HEK293T (cell line): ENCODE measurements around the gene HSPA12A.

ENCODE experiments used
- CTCF ChIA-PET: fragments of 350-600 bp; formaldehyde crosslinking; extraction: SDS; loops from one replicate; lab custom pipeline; 2021; ENCODE audit warnings: antibody characterized with exemption, inconsistent platforms; lab: Yijun Ruan, JAX
- POLR2A ChIA-PET: fragments of 350-600 bp; formaldehyde crosslinking; extraction: SDS; loops from one replicate; lab custom pipeline; 2020; ENCODE audit warnings: antibody characterized with exemption, inconsistent platforms; lab: Yijun Ruan, JAX
- DNase-seq: peaks from one replicate; pipeline ENCODE4 v3.0.0; 2012; ENCODE audit warnings: mixed read lengths; ENCODE audit errors: extremely low spot score
- ARNT ChIP-seq: fragments of 450-650 bp; IDR thresholded peaks from 2 replicates; pipeline ENCODE4 v1.6.1; 2017; ENCODE audit warnings: mild to moderate bottlenecking
- BHLHE40 ChIP-seq: fragments of 450-650 bp; IDR thresholded peaks from 2 replicates; pipeline ENCODE4 v1.6.1; 2016; ENCODE audit warnings: mild to moderate bottlenecking, moderate library complexity, borderline replicate concordance
- CTBP1 ChIP-seq: fragments of 450-650 bp; IDR thresholded peaks from 2 replicates; pipeline ENCODE4 v1.6.1; 2016; ENCODE audit warnings: borderline replicate concordance
- ELF4 ChIP-seq: fragments of 450-650 bp; IDR thresholded peaks from 2 replicates; pipeline ENCODE4 v1.6.1; 2017; ENCODE audit warnings: antibody characterized with exemption
- FOXA1 ChIP-seq: fragments of 450-650 bp; IDR thresholded peaks from 2 replicates; pipeline ENCODE4 v1.6.1; 2016; ENCODE audit warnings: mild to moderate bottlenecking
- FOXK2 ChIP-seq: fragments of 450-650 bp; IDR thresholded peaks from 2 replicates; pipeline ENCODE4 v1.6.1; 2016; ENCODE audit warnings: mild to moderate bottlenecking
- FOXM1 ChIP-seq: fragments of 450-650 bp; IDR thresholded peaks from 2 replicates; pipeline ENCODE4 v1.6.1; 2017; ENCODE audit warnings: mild to moderate bottlenecking, borderline replicate concordance
- HDGF ChIP-seq: fragments of 450-650 bp; IDR thresholded peaks from 2 replicates; pipeline ENCODE4 v1.6.1; 2017; ENCODE audit warnings: antibody characterized with exemption, borderline replicate concordance
- L3MBTL2 ChIP-seq: fragments of 450-650 bp; conservative IDR thresholded peaks from 2 replicates; pipeline ENCODE4 v1.6.1; 2016; ENCODE audit warnings: mild to moderate bottlenecking
- LEF1 ChIP-seq: fragments of 450-650 bp; IDR thresholded peaks from 2 replicates; pipeline ENCODE4 v1.6.1; 2017; ENCODE audit warnings: mild to moderate bottlenecking, borderline replicate concordance
- NFRKB ChIP-seq: fragments of 450-650 bp; IDR thresholded peaks from 2 replicates; pipeline ENCODE4 v1.6.1; 2016; ENCODE audit warnings: mild to moderate bottlenecking, moderate library complexity
- SP1 ChIP-seq: fragments of 450-650 bp; IDR thresholded peaks from 2 replicates; pipeline ENCODE4 v1.6.1; 2017
- SUZ12 ChIP-seq: fragments of 450-650 bp; IDR thresholded peaks from 2 replicates; pipeline ENCODE4 v1.6.1; 2016; ENCODE audit warnings: mild to moderate bottlenecking
- TARDBP ChIP-seq: fragments of 450-650 bp; IDR thresholded peaks from 2 replicates; pipeline ENCODE4 v1.6.1; 2016
- ZNF384 ChIP-seq: fragments of 450-650 bp; IDR thresholded peaks from 2 replicates; pipeline ENCODE4 v1.6.1; 2016
- TF ChIP-seq, protein P1 (sequence below): fragments of 450-650 bp; IDR thresholded peaks from 2 replicates; pipeline ENCODE4 v1.6.1; 2016

Gene HSPA12A

DNA sequence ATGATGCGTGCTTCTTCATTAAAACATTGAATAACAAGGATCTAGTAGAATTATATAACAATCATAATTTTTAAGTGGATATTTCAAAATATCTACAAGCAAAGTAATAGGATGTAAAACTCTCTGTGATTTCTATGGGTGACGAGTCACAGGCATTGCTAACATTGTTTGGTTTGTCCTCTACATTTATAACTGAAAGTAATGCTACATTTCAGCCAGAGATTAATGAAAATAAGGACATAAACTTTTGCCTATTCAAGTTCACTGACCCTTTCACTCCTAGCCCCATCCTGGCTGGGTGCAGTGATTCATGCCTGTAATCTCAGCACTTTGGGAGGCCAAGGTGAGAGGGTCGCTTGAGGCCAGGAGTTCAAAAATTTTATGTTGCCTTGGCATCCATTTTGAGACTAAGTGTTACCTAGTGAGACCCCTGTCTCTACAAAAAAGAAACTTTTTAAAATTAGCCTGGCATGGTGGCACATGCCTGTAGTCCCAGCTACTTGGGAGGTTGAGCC lies 38.4 kb upstream of the HSPA12A start:
- TF ChIP-seq, protein P1, sequence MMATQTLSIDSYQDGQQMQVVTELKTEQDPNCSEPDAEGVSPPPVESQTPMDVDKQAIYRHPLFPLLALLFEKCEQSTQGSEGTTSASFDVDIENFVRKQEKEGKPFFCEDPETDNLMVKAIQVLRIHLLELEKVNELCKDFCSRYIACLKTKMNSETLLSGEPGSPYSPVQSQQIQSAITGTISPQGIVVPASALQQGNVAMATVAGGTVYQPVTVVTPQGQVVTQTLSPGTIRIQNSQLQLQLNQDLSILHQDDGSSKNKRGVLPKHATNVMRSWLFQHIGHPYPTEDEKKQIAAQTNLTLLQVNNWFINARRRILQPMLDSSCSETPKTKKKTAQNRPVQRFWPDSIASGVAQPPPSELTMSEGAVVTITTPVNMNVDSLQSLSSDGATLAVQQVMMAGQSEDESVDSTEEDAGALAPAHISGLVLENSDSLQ = no peak
- no peak for TF ChIP-seq FOXM1
- no peak for TF ChIP-seq BHLHE40
- ChIA-PET POLR2A (no interaction called here), CTCF (no interaction called here)
- DNase-seq = no peak

DNA sequence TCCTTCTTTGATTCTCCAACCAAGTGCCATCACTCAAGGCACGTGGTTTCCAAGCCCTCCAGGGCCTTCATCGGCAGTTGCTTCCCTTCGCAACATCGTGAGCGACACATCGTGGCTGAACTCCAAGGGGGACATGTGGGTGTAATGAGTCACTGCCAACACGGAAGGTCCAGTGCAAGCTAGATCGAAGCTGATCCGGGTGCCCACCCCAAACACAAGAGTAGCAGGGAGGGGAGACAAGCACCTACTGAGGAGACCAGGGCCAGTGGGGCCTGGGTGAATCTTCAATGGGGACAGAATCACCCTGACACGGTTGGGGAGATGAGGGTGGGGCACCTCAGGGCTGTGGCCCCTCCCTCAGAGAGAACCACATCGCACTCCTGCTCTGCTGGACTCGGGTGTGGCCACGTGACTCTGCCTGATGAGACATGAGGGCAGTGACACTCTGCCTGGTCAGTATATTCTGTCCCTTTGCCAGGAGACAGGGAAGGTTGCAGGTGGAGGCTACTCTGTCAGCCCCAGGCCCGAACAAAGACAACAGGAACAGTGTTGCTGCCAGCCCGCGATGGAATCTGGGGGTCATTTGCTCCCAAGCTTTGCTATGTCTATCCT lies 36.8 kb upstream of the HSPA12A start:
- no peak for DNase-seq
- TF ChIP-seq CTBP1 = no peak
- CTCF ChIA-PET = interaction anchor here (1.0 to 2.1 kb wide), 2 partner anchors 9 to 14 kb away, joined by 3 to 8 read pairs; no protein-coding TSS in a partner anchor
- POLR2A ChIA-PET = no interaction called here

DNA sequence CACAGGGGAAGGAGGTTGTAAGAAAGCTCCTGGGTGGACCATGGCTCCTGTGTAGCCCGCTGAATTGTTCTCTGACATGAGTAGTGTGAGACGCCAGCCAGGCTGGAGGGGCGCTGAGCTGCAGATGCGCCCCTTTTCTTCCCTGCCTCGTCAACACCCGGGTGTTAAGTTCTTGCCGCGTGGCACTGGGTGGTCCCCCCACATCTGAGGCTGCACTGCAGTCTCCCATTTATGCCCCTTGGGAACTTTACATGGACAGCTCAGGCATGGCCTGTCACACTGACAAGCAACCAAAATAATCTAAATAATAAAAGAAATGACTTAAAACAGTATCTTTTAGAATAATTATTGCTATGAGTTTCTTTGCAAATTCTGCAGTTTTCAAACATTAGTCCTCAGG lies 34.6 kb upstream of the HSPA12A start:
- POLR2A ChIA-PET = interaction anchor here (1.1 kb wide), 1 partner anchor 416 kb away, joined by 3 read pairs; no protein-coding TSS in a partner anchor

DNA sequence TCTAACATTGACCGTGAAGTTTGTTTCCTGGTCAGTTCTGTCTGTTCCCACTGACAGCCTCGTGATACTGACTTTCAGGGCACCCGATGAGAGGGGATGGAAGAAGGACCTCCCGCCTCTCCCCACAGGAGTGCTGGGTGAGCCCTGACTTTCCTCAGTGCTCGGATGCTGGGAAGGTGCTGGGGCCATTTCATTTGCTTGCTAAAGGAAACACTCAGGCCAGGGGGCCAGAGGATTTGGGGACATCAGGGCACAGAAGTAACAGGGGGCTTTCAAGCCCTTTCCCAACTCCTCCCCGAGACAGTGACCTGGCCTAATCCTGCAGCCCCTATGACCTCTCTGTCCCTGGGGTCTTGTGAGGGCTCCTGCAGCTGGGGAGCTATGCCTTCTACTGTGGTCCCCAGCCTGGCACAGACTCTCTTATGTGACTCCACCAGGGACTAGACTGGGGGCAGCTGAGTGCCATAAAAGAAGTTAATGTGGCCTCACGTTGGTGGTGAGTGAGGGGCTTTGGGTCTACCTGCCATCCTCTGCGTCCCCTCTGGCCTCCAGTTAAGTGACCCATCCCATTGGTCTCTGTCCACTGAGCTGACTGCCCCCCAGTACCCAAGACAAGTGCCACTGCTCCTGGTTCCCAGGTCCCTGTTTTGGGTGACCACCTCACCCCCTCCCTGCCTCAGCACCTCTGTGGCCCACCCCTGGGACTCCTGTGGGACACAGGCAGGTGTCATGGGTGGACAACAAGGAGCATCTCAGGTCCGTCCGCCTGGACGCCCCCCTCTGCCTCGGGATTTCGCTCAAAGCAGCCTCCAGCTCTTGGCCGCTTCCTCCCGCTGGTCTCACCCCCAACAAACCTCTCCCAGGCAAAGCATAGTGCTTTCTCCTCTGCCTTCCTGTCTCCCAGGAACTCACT lies 33.4 kb upstream of the HSPA12A start:
- no peak for TF ChIP-seq FOXK2
- ChIA-PET CTCF (no interaction called here), POLR2A (no interaction called here)
- DNase-seq = no peak

More for the DNA sequence above, 34.6 kb upstream of the HSPA12A start:
- CTCF ChIA-PET = interaction anchor here (0.6 to 0.8 kb wide), 2 partner anchors 14 to 416 kb away, joined by 3 to 5 read pairs; no protein-coding TSS in a partner anchor
- no peak for TF ChIP-seq HDGF
- no peak for TF ChIP-seq BHLHE40
- no peak for TF ChIP-seq TARDBP
- no peak for TF ChIP-seq SP1
- TF ChIP-seq ZNF384 = no peak
- no peak for TF ChIP-seq ELF4
- TF ChIP-seq LEF1 = no peak
- no peak for TF ChIP-seq SUZ12
- TF ChIP-seq CTBP1 = no peak
- no peak for TF ChIP-seq NFRKB
- TF ChIP-seq, protein P1 = no peak
- no peak for TF ChIP-seq FOXA1
- no peak for TF ChIP-seq FOXK2
- no peak for DNase-seq

DNA sequence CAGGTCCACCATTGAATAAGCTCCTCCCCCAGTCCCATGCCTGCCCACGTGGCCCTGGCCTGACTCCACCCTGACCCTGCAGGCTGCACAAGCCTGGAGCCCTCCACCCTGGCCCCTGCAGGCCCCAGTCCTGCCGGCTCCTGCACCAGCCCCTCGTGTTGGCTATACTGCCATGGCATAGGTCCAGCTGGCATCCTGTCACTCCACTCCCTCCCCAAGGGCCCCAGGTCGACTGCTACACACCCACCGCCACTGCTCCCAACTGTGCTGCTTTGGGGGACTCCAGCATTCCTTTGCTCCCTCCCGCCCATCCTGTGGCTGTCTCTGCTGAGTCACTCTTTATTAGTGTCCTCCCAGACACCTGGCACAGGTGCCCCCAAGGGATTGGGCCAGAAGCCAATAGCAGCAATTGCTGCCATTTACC lies 32.4 kb upstream of the HSPA12A start:
- ChIA-PET CTCF (no interaction called here), POLR2A (no interaction called here)
- no peak for TF ChIP-seq SUZ12
- TF ChIP-seq CTBP1 = no peak
- TF ChIP-seq ARNT = no peak
- TF ChIP-seq TARDBP = no peak
- no peak for TF ChIP-seq SP1
- no peak for TF ChIP-seq FOXA1
- no peak for TF ChIP-seq ZNF384
- TF ChIP-seq BHLHE40 = no peak
- no peak for TF ChIP-seq NFRKB
- TF ChIP-seq, protein P1 = no peak
- TF ChIP-seq FOXK2 = no peak
- no peak for TF ChIP-seq FOXM1
- no peak for TF ChIP-seq L3MBTL2
- TF ChIP-seq HDGF = no peak
- no peak for TF ChIP-seq LEF1
- no peak for TF ChIP-seq ELF4
- no peak for DNase-seq

DNA sequence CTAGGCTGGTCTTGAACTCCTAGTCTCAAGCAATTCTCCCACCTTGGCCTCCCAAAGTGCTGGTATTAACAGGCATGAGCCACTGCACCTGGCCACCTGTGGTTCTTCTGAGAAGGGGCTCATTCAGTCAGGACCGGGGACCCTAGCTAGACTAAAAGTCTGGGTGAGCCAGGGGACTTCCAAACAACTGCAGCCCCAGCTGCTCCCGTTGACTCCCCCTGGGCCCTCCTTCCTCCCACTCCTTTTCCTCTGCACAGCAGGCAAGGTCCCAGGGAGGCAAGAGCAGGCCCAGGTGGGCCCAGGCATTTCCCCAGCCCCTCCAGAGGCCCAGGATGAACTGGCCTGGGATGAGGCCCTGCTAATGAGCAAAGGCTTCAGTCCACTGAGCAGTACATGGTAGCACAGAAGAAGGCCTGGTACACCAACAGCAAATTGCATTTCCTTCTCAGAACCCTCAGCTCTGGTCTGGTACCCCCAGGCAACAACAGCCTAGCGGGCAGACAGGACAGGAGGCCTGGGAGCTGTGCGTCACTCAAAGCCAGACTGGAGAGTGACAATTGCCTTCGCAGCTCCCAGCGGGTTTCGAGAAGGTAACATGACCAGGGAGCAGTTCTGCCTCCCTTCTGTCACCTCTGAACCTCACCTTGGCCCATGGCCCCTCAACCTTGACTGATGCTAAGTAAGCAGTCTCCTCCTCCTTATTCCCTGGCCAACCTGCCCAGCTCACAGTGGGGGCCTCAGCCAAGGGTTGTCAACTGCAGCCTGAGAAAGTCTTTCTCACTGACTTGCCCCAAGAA lies 30.7 kb upstream of the HSPA12A start:
- ChIA-PET POLR2A (no interaction called here), CTCF (no interaction called here)
- TF ChIP-seq ELF4 (no peak), ZNF384 (no peak), FOXA1 (no peak), L3MBTL2 (no peak), CTBP1 (no peak), BHLHE40 (no peak), HDGF (no peak), SP1 (no peak), SUZ12 (no peak), ARNT (no peak), TARDBP (no peak), LEF1 (no peak), FOXK2 (no peak), NFRKB (no peak), FOXM1 (no peak)
- TF ChIP-seq, protein P1 = no peak
- no peak for DNase-seq
